Measurements from ENCODE around the gene MYLK. TPM values are rescaled to one million over a fixed set of nuclear protein-coding genes. Genes with fewer than 3 reads are reported as not detected.

Gene MYLK
- total RNA-seq, 1 experiment from 2014 or later, result 52.7 TPM

Other genes starting within 250 kb of the MYLK start
- 40.6 and 63.7 TPM in 2 replicates for gene CCDC14, start 76.9 kb upstream of the MYLK start, total RNA-seq (2014; rRNA removed; shearing (Covaris generic))
- gene ROPN1, start 107.8 kb upstream of the MYLK start, total RNA-seq (2014; rRNA removed; shearing (Covaris generic)), result not detected in 2 replicates
- gene KALRN, start 149.0 kb upstream of the MYLK start, total RNA-seq (2014; rRNA removed; shearing (Covaris generic)), result 2.5 and 6.7 TPM in 2 replicates